K562 (cell line): ENCODE measurements around the gene CYSRT1.
"Not testable (repeated sequence)": the region's sequence is repeated elsewhere in the genome, so short reads cannot be mapped to it uniquely, and the experiment has no call there.

ENCODE experiments used
- C11orf30 ChIP-seq: fragments of 450-650 bp; IDR thresholded peaks from 2 replicates; pipeline ENCODE4 v1.6.1; 2016; ENCODE audit warnings: low read depth, mild to moderate bottlenecking
- EZH2 ChIP-seq: IDR thresholded peaks from 2 replicates; pipeline ENCODE4 v1.6.1; 2012; ENCODE audit warnings: low read depth, mild to moderate bottlenecking, inconsistent platforms, low read length, borderline replicate concordance
- RCOR1 ChIP-seq, 2 experiments: IDR thresholded peaks; 2 replicates each; pipeline ENCODE4 v1.6.1; 2012; ENCODE audit warnings: low read depth in 2 of 2, low read length in 2 of 2, borderline replicate concordance in 1 of 2, improper control_type of control experiment in 1 of 2
- ZNF217 ChIP-seq: sonication (generic); formaldehyde crosslinking; IDR thresholded peaks from 2 replicates; pipeline ENCODE4 v1.8.0; 2022; ENCODE audit warnings: mild to moderate bottlenecking, missing genetic modification reagents
- TF ChIP-seq, protein P1 (sequence below), 3 experiments: IDR thresholded peaks in 2 of 3; conservative IDR thresholded peaks in 1 of 3; 2 replicates each; pipeline ENCODE4 v1.5.1; 2011 to 2012; ENCODE audit warnings: low read length in 3 of 3, mild to moderate bottlenecking in 3 of 3, control low read depth in 2 of 3, improper control_type of control experiment in 1 of 3, inconsistent platforms in 1 of 3, low read depth in 1 of 3, mixed read lengths in 1 of 3, moderate library complexity in 1 of 3; ENCODE audit not compliant: insufficient read depth in 2 of 3

DNA sequence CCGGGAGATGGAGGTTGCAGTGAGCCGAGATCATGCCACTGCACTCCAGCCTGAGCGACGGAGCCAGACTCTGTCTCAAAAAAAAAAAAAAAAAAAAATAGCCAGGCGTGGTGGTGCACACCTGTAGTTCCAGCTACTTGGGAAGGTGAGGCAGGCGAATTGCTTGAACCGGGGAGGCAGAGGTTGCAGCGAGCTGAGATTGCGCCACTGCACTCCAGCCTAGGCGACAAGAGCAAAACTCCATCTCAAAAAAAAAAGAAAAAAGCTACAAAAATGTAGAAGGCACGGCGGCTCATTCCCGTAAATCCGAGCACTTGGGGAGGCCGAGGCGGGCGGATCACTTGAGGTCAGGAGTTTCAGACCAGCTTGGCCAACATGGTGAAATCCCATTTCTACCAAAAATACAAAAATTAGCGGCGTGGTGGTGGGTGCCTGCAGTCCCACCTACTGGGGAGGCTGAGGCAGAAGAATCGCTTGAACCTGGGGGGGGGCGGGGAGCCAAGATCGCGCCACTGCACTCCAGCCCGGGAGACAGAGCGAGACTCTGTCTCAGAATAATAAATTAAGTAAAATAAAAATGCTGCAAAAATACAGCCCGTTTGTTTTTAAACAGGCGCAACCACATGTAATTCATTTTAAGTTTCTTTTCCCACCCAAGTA lies 14.7 kb downstream of the CYSRT1 start:
- not testable (repeated sequence) for TF ChIP-seq C11orf30; EZH2; RCOR1 (IDR thresholded peaks at IDR 0.05; ENCODE audit: borderline replicate concordance in 1 of 2, low read depth in 2 of 2, low read length in 2 of 2); ZNF217 (CRISPR knock-in tag)
- TF ChIP-seq, protein P1, sequence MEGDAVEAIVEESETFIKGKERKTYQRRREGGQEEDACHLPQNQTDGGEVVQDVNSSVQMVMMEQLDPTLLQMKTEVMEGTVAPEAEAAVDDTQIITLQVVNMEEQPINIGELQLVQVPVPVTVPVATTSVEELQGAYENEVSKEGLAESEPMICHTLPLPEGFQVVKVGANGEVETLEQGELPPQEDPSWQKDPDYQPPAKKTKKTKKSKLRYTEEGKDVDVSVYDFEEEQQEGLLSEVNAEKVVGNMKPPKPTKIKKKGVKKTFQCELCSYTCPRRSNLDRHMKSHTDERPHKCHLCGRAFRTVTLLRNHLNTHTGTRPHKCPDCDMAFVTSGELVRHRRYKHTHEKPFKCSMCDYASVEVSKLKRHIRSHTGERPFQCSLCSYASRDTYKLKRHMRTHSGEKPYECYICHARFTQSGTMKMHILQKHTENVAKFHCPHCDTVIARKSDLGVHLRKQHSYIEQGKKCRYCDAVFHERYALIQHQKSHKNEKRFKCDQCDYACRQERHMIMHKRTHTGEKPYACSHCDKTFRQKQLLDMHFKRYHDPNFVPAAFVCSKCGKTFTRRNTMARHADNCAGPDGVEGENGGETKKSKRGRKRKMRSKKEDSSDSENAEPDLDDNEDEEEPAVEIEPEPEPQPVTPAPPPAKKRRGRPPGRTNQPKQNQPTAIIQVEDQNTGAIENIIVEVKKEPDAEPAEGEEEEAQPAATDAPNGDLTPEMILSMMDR (IDR thresholded peaks at IDR 0.05 in 2 of 3, conservative IDR thresholded peaks at IDR 0.05 in 1 of 3; ENCODE audit: insufficient read depth in 2 of 3, low read depth in 1 of 3, low read length in 3 of 3), result not testable (repeated sequence)
